ENCODE measurements around the gene ST3GAL3.

ST3GAL3 gene

GRCh38 chr1:43882763-43883162 lies 175.4 kb downstream of the ST3GAL3 start (continued):
- TF ChIP-seq, protein P1, sequence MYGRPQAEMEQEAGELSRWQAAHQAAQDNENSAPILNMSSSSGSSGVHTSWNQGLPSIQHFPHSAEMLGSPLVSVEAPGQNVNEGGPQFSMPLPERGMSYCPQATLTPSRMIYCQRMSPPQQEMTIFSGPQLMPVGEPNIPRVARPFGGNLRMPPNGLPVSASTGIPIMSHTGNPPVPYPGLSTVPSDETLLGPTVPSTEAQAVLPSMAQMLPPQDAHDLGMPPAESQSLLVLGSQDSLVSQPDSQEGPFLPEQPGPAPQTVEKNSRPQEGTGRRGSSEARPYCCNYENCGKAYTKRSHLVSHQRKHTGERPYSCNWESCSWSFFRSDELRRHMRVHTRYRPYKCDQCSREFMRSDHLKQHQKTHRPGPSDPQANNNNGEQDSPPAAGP (tag by site-specific recombination; IDR thresholded peaks at IDR 0.05): no peak
- TF ChIP-seq ZNF18 (tag by site-specific recombination; IDR thresholded peaks at IDR 0.05): 0 out of 2 replicates have a peak, but pooled peaks have one; percentile 33
- TF ChIP-seq ZNF658 (tag by site-specific recombination; IDR thresholded peaks at IDR 0.05): no peak
- TF ChIP-seq ZNF473 (tag by site-specific recombination; IDR thresholded peaks at IDR 0.05): no peak
- no peak for TF ChIP-seq ZNF169 (tag by site-specific recombination; IDR thresholded peaks at IDR 0.05)
- TF ChIP-seq, protein P2, sequence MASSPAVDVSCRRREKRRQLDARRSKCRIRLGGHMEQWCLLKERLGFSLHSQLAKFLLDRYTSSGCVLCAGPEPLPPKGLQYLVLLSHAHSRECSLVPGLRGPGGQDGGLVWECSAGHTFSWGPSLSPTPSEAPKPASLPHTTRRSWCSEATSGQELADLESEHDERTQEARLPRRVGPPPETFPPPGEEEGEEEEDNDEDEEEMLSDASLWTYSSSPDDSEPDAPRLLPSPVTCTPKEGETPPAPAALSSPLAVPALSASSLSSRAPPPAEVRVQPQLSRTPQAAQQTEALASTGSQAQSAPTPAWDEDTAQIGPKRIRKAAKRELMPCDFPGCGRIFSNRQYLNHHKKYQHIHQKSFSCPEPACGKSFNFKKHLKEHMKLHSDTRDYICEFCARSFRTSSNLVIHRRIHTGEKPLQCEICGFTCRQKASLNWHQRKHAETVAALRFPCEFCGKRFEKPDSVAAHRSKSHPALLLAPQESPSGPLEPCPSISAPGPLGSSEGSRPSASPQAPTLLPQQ (tag by site-specific recombination; IDR thresholded peaks at IDR 0.05): no peak
- TF ChIP-seq ZNF501 (tag by site-specific recombination; IDR thresholded peaks at IDR 0.05): no peak
- TF ChIP-seq ZNF2 (tag by site-specific recombination; IDR thresholded peaks at IDR 0.05): no peak
- TF ChIP-seq TCF7L2 (IDR thresholded peaks at IDR 0.05; ENCODE audit: borderline replicate concordance, low read depth, low read length): no peak
- TF ChIP-seq PRDM10 (tag by site-specific recombination; IDR thresholded peaks at IDR 0.05): no peak
- TF ChIP-seq, protein P3, sequence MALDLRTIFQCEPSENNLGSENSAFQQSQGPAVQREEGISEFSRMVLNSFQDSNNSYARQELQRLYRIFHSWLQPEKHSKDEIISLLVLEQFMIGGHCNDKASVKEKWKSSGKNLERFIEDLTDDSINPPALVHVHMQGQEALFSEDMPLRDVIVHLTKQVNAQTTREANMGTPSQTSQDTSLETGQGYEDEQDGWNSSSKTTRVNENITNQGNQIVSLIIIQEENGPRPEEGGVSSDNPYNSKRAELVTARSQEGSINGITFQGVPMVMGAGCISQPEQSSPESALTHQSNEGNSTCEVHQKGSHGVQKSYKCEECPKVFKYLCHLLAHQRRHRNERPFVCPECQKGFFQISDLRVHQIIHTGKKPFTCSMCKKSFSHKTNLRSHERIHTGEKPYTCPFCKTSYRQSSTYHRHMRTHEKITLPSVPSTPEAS (tag by site-specific recombination; IDR thresholded peaks at IDR 0.05): no peak
- TF ChIP-seq ZNF433 (tag by site-specific recombination; IDR thresholded peaks at IDR 0.05; ENCODE audit: low read depth): peak; percentile 82
- TF ChIP-seq ZFP69B (tag by site-specific recombination; IDR thresholded peaks at IDR 0.05): no peak
- TF ChIP-seq ZNF302 (tag by site-specific recombination; IDR thresholded peaks at IDR 0.05; ENCODE audit: low read depth): no peak
- TF ChIP-seq ZNF600 (tag by site-specific recombination; IDR thresholded peaks at IDR 0.05): no peak
- TF ChIP-seq ZFP41 (tag by site-specific recombination; IDR thresholded peaks at IDR 0.05; ENCODE audit: borderline replicate concordance): no peak
- TF ChIP-seq ZNF548 (tag by site-specific recombination; IDR thresholded peaks at IDR 0.05): no peak
- no peak for TF ChIP-seq ZNF398 (tag by site-specific recombination; IDR thresholded peaks at IDR 0.05)
- TF ChIP-seq, protein P4, sequence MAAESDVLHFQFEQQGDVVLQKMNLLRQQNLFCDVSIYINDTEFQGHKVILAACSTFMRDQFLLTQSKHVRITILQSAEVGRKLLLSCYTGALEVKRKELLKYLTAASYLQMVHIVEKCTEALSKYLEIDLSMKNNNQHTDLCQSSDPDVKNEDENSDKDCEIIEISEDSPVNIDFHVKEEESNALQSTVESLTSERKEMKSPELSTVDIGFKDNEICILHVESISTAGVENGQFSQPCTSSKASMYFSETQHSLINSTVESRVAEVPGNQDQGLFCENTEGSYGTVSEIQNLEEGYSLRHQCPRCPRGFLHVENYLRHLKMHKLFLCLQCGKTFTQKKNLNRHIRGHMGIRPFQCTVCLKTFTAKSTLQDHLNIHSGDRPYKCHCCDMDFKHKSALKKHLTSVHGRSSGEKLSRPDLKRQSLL (tag by site-specific recombination; IDR thresholded peaks at IDR 0.05): no peak
- TF ChIP-seq ZNF202 (tag by site-specific recombination; IDR thresholded peaks at IDR 0.05; ENCODE audit: borderline replicate concordance): no peak
- no peak for TF ChIP-seq ZNF174 (tag by site-specific recombination; IDR thresholded peaks at IDR 0.05)
- no peak for TF ChIP-seq ZNF23 (tag by site-specific recombination; IDR thresholded peaks at IDR 0.05; ENCODE audit: borderline replicate concordance)
- TF ChIP-seq ZNF544 (tag by site-specific recombination; IDR thresholded peaks at IDR 0.05): no peak
- no peak for TF ChIP-seq ZNF521 (tag by site-specific recombination; IDR thresholded peaks at IDR 0.05)
- no peak for TF ChIP-seq KLF8 (tag by site-specific recombination; IDR thresholded peaks at IDR 0.05)
- TF ChIP-seq ZNF555 (tag by site-specific recombination; conservative IDR thresholded peaks at IDR 0.05): peak; percentile 83
- TF ChIP-seq ATF2 (tag by site-specific recombination; IDR thresholded peaks at IDR 0.05; ENCODE audit: low read depth): no peak
- TF ChIP-seq ZSCAN23 (tag by site-specific recombination; IDR thresholded peaks at IDR 0.05): no peak
